K562 (cell line): ENCODE results near the gene EVI5L. TPM values are rescaled to one million over a fixed set of nuclear protein-coding genes. Genes with fewer than 3 reads are reported as not detected.

ENCODE experiments used
- E2F6 ChIP-seq, 2 experiments: IDR thresholded peaks; 2 replicates each; pipeline ENCODE4 v1.6.1; 2011; ENCODE audit warnings: borderline replicate concordance in 1 of 2, control low read depth in 1 of 2, low read depth in 1 of 2, low read length in 1 of 2, mild to moderate bottlenecking in 1 of 2, mixed read lengths in 1 of 2, moderate library complexity in 1 of 2; ENCODE audit not compliant: insufficient read depth in 1 of 2, insufficient read length in 1 of 2, poor library complexity in 1 of 2, severe bottlenecking in 1 of 2; ENCODE audit errors: extremely low read depth in 1 of 2
- MAX ChIP-seq: sonication (generic); formaldehyde crosslinking; IDR thresholded peaks from 2 replicates; pipeline ENCODE4 v1.9.0; 2022; ENCODE audit warnings: mild to moderate bottlenecking, missing genetic modification reagents
- ZBTB7A ChIP-seq: IDR thresholded peaks from 2 replicates; pipeline ENCODE4 v1.6.1; 2011; ENCODE audit warnings: low read depth, mild to moderate bottlenecking, low read length, moderate library complexity, borderline replicate concordance; ENCODE audit not compliant: control insufficient read depth
- ZNF511 ChIP-seq: sonication (generic); formaldehyde crosslinking; IDR thresholded peaks from 2 replicates; pipeline ENCODE4 v1.8.0; 2022; ENCODE audit warnings: mild to moderate bottlenecking, missing genetic modification reagents
- ZNF740 ChIP-seq, 3 experiments: fragments of 200-800 bp in 1 of 3; sonication (Bioruptor generic) in 1 of 3; sonication (generic) in 1 of 3; formaldehyde crosslinking in 1 of 3; IDR thresholded peaks; 2 replicates each; pipeline versions ENCODE4 v1.6.1 to v1.8.0; 2016 to 2022; ENCODE audit warnings: mild to moderate bottlenecking in 2 of 3, missing compliant biosample characterization in 2 of 3, missing genetic modification characterization in 2 of 3, missing genetic modification reagents in 1 of 3
- polyA plus RNA-seq, 8 experiments: library from polyadenylated mRNA; depleted of rRNA in 4 of 8; stranded (reverse) in 5 of 8; unstranded in 3 of 8; fragments of >200 nt; fragmentation: Nextera tagmentation in 2 of 8; fragmentation: Illumina TruSeq in 1 of 8; extraction: Ambion mirVana in 2 of 8; extraction: Trizol in 1 of 8; gene quantifications; 2 replicates each; pipeline versions ENCODE4 v1.2.1 to v1.2.3, GENCODE V29; 2011 to 2014; ENCODE audit warnings: inconsistent platforms in 1 of 8, missing spikeins in 1 of 8
- total RNA-seq, 7 experiments: library from RNA; depleted of rRNA in 6 of 7; stranded (reverse); fragments of >200 nt in 6 of 7; fragmentation: Illumina TruSeq in 2 of 7; extraction: Trizol in 2 of 7; gene quantifications; 2 replicates each; pipeline versions ENCODE4 v1.2.1 to v1.2.3, GENCODE V29; 2011 to 2021; ENCODE audit warnings: low replicate concordance in 1 of 7

EVI5L gene
- total and polyA plus RNA-seq, 9 of the 15 experiments (the other 6 are each of a cell fraction or from before 2014, with no cell fraction given) = 0.69 to 1.8 (median 1.2) TPM; not detected in 2

- TF ChIP-seq ZNF511 (CRISPR knock-in tag) (0 out of 2 replicates have a peak, but pooled peaks have one; percentile 2), E2F6 (IDR thresholded peaks at IDR 0.05; ENCODE audit: borderline replicate concordance in 1 of 2, extremely low read depth in 1 of 2, insufficient read depth in 1 of 2, insufficient read length in 1 of 2, low read depth in 1 of 2, low read length in 1 of 2, poor library complexity in 1 of 2, severe bottlenecking in 1 of 2) (peak in 1 of 2 experiments; percentile 40), MAX (CRISPR knock-in tag) (0 out of 2 replicates have a peak, but pooled peaks have one; percentile 33), ZNF740 (CRISPR knock-in tag; IDR thresholded peaks at IDR 0.05) (no peak), ZNF740 (tag; IDR thresholded peaks at IDR 0.05) (peak in 1 of 2 experiments; percentile 79; a peak in 2 of 4 replicates), ZBTB7A (peak; percentile 77; the same call in 1 of the 2 replicates)
Measured at GRCh38 chr19:7862413-7862951, 32.5 kb downstream of the EVI5L start (continued).
